ENCODE results near the gene C1orf122. TPM values are rescaled to one million over a fixed set of nuclear protein-coding genes. Genes with fewer than 3 reads are reported as not detected.

The C1orf122 gene
- total and polyA plus RNA-seq, 2 of the 13 experiments (the other 11 are each of a cell fraction or from before 2014, with no cell fraction given): 18.7 to 40.6 TPM

DNA sequence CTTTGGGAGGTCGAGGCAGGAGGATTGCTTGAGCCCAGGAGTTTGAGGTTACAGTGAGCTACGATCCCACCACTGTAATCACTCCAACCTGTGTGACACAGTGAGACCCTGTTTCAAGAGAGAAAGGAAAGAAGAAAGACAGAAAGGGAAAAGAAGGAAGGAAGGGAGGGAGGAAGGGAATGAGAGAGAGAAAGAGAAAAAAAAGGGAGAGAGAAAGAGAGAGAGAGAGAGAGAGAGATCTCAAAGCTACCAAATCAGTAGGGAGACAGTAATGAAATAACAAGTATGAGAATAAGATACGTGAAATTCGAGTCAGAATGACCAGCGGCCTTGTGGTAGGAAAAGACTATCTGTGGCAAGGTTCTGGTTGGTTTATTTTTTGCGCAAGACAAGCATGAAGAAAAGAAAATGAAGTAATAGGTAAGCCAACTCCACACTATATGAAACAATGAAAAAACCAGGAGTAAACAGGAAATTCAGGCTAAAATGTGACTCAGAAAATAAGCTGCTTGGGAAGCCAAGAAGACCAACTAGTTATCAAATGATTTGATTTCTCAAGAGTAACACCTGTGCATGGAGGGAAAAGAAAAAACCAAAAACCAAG is 42.9 kb downstream of the C1orf122 start:
- DNase-seq (ENCODE audit: low spot score) (no peak), ATAC-seq (no peak), FAIRE-seq (no peak)
- 96% methylated on average over 6 of the region's 6 CpGs for WGBS (ENCODE audit: low lambda C conversion rate)
- Histone ChIP-seq H3K9me3 (ENCODE audit: low read length) (no peaks in the 10 kb centered on the region), H4K20me1 (ENCODE audit: insufficient read depth, low read length) (no peaks in the 10 kb centered on the region), H3K36me3 (replicated peaks in 1 of 2; ENCODE audit: control insufficient read depth in 1 of 2, insufficient read depth in 2 of 2, low read length in 2 of 2) (peaks cover 5 to 21% of the 10 kb centered on the region in 2 experiments; a peak in 4 of 5 replicates), H3K9ac (ENCODE audit: insufficient read depth, low read depth, low read length) (no peak overlapping the region), H3K4me1 (ENCODE audit: insufficient read depth, low read length) (no peaks in the 10 kb centered on the region), H3K4me3 (replicated peaks in 1 of 3; ENCODE audit: insufficient read depth in 1 of 3, low read depth in 2 of 3, low read length in 3 of 3) (no peak overlapping the region), H3K79me2 (ENCODE audit: insufficient read depth, low read length) (peaks cover 14% of the 10 kb centered on the region), H3K27ac (ENCODE audit: extremely low read length, insufficient read depth, low read length) (no peak overlapping the region), H2AFZ (ENCODE audit: low read length) (no peak overlapping the region), H3K4me2 (ENCODE audit: low read depth, low read length) (no peak overlapping the region), H3K27me3 (ENCODE audit: control insufficient read depth in 1 of 2, insufficient read depth in 2 of 2, low read length in 2 of 2) (no peaks in the 10 kb centered on the region; a peak in 1 of 5 replicates)
- in situ Hi-C loops (cut with HindIII; ENCODE audit: extremely low pct_ligation_motif_present, low pct_unique_long_range_greater_than_20kb) (no loop called here), intact Hi-C loops (cut with micrococcal nuclease; ENCODE audit: unreplicated experiment) (no loop called here)
- TF ChIP-seq ZNF331 (CRISPR knock-in tag; IDR thresholded peaks at IDR 0.05) (no peak), SMYD3 (CRISPR knock-in tag; IDR thresholded peaks at IDR 0.05) (no peak), IRF2 (CRISPR knock-in tag; IDR thresholded peaks at IDR 0.05) (no peak), PLRG1 (conservative IDR thresholded peaks at IDR 0.05) (no peak), ZNF616 (CRISPR knock-in tag; IDR thresholded peaks at IDR 0.05; ENCODE audit: low read depth) (no peak), IKZF1 (IDR thresholded peaks at IDR 0.05) (no peak)
- TF ChIP-seq, protein P1, sequence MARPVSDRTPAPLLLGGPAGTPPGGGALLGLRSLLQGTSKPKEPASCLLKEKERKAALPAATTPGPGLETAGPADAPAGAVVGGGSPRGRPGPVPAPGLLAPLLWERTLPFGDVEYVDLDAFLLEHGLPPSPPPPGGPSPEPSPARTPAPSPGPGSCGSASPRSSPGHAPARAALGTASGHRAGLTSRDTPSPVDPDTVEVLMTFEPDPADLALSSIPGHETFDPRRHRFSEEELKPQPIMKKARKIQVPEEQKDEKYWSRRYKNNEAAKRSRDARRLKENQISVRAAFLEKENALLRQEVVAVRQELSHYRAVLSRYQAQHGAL (CRISPR knock-in tag; IDR thresholded peaks at IDR 0.05; ENCODE audit: not compliant biosample characterization): no peak
- TF ChIP-seq, protein P2, sequence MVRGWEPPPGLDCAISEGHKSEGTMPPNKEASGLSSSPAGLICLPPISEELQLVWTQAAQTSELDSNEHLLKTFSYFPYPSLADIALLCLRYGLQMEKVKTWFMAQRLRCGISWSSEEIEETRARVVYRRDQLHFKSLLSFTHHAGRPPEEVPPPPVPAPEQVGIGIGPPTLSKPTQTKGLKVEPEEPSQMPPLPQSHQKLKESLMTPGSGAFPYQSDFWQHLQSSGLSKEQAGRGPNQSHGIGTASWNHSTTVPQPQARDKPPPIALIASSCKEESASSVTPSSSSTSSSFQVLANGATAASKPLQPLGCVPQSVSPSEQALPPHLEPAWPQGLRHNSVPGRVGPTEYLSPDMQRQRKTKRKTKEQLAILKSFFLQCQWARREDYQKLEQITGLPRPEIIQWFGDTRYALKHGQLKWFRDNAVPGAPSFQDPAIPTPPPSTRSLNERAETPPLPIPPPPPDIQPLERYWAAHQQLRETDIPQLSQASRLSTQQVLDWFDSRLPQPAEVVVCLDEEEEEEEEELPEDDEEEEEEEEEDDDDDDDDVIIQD (CRISPR knock-in tag; IDR thresholded peaks at IDR 0.05; ENCODE audit: low read depth): no peak
- TF ChIP-seq, protein P3, sequence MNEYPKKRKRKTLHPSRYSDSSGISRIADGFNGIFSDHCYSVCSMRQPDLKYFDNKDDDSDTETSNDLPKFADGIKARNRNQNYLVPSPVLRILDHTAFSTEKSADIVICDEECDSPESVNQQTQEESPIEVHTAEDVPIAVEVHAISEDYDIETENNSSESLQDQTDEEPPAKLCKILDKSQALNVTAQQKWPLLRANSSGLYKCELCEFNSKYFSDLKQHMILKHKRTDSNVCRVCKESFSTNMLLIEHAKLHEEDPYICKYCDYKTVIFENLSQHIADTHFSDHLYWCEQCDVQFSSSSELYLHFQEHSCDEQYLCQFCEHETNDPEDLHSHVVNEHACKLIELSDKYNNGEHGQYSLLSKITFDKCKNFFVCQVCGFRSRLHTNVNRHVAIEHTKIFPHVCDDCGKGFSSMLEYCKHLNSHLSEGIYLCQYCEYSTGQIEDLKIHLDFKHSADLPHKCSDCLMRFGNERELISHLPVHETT (CRISPR knock-in tag; conservative IDR thresholded peaks at IDR 0.05): no peak
- ChIA-PET CTCF (ENCODE audit: low intra/inter-chr PET ratio, low total read pairs) (no interaction called here), POLR2A (interaction anchor here (1.0 to 1.1 kb wide), 2 partner anchors 9 to 42 kb away, joined by 3 read pairs; partner anchors contain the start of genes MTF1 and YRDC)
- no TSS peak for BruUV-seq (replicated peaks)
